Activated T-helper 17 cell treated with anti-CD3 and anti-CD28 coated beads, Interleukin-2, amount 50 U/mL, for 72 hours (primary cell): Measurements from ENCODE around the gene EXD3. TPM values are rescaled to one million over a fixed set of nuclear protein-coding genes. Genes with fewer than 3 reads are reported as not detected.
A peak's percentile ranks its signal among the peaks of the same experiment; 100 is the strongest.
"Not testable (repeated sequence)": the region's sequence is repeated elsewhere in the genome, so short reads cannot be mapped to it uniquely, and the experiment has no call there.

Source experiments
- ATAC-seq: fragments of 150-1000 bp; cut with Tn5 transposase; replicated peaks from 2 replicates; pipeline ENCODE4 v1.10.0; 2021; ENCODE audit warnings: mild to moderate bottlenecking, moderate library complexity
- H3K27ac Mint-ChIP-seq: one replicate; pipeline ENCODE4 v1.8.0; 2022; ENCODE audit warnings: mixed read lengths
- H3K27me3 Mint-ChIP-seq: one replicate; pipeline ENCODE4 v1.8.0; 2022; ENCODE audit warnings: mixed read lengths
- H3K36me3 Mint-ChIP-seq: one replicate; pipeline ENCODE4 v1.8.0; 2022; ENCODE audit warnings: low read depth, mild to moderate bottlenecking, mixed read lengths
- H3K4me1 Mint-ChIP-seq: one replicate; pipeline ENCODE4 v1.8.0; 2022; ENCODE audit warnings: mixed read lengths
- H3K4me3 Mint-ChIP-seq: one replicate; pipeline ENCODE4 v1.8.0; 2022; ENCODE audit warnings: mild to moderate bottlenecking, mixed read lengths
- H3K9me3 Mint-ChIP-seq: one replicate; pipeline ENCODE4 v1.8.0; 2022; ENCODE audit warnings: mixed read lengths
- total RNA-seq, 2 donors: library from RNA; stranded (reverse); gene quantifications; one replicate each; pipeline ENCODE4 v1.2.3, GENCODE V29; 2022

The EXD3 gene
- total RNA-seq, 2 donors from 2014 or later = 8.8 to 10.0 TPM

DNA sequence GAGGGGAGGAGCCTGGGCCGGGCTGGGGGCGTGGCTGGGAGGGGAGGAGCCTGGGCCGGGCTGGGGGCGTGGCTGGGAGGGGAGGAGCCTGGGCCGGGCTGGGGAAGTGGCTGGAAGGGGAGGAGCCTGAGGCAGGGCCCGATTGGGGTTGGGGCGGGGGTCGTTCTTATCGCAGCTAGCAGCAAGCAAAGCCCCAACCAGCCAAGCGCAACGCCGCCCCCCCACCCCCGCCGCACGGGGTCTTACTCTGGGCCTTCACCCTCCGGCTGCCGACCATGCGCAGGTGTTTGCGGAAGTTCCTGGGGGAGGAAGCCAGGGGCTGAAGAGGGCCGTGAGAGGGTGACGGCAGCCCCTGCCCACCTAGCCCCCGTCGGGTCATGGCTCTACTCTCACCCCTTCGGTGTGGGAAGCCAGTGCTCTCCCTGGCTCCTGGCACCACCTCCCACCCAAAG is 31.2 kb upstream of the EXD3 start:
- H3K4me1 Mint-ChIP-seq = no peaks in the 10 kb centered on the region
- H3K4me3 Mint-ChIP-seq = peak overlapping the region; percentile 30
- peaks cover 14% of the 10 kb centered on the region for H3K36me3 Mint-ChIP-seq
- no peaks in the 10 kb centered on the region for H3K27me3 Mint-ChIP-seq
- H3K9me3 Mint-ChIP-seq = no peaks in the 10 kb centered on the region
- ATAC-seq = peak; percentile 33
- H3K27ac Mint-ChIP-seq = no peak overlapping the region

DNA sequence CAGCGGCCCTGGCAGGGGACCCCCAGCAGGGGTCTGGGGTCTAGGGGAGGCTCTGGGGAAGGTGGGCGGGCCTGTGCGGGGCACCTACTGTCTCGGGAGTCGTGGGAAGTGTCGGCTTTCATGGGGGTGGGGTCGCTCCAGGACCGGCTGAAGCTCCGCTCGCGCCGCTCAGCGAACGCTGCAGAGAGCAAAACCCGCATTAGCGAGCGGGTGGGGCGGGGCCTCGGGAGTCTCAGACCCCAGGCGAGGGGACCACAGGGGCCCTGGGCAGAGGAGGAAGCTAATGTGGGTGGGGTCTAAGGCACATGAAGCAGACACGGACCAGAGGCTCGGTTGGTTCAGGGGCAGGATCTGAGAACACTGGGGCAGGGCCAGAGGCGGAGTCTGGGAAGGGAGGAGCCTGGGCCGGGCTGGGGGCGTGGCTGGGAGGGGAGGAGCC is 30.7 kb upstream of the EXD3 start:
- Mint-ChIP-seq H3K9me3 (no peaks in the 10 kb centered on the region), H3K27me3 (no peaks in the 10 kb centered on the region), H3K36me3 (peaks cover 14% of the 10 kb centered on the region), H3K27ac (no peak overlapping the region), H3K4me1 (no peaks in the 10 kb centered on the region), H3K4me3 (no peak overlapping the region)
- ATAC-seq = peak; percentile 75

DNA sequence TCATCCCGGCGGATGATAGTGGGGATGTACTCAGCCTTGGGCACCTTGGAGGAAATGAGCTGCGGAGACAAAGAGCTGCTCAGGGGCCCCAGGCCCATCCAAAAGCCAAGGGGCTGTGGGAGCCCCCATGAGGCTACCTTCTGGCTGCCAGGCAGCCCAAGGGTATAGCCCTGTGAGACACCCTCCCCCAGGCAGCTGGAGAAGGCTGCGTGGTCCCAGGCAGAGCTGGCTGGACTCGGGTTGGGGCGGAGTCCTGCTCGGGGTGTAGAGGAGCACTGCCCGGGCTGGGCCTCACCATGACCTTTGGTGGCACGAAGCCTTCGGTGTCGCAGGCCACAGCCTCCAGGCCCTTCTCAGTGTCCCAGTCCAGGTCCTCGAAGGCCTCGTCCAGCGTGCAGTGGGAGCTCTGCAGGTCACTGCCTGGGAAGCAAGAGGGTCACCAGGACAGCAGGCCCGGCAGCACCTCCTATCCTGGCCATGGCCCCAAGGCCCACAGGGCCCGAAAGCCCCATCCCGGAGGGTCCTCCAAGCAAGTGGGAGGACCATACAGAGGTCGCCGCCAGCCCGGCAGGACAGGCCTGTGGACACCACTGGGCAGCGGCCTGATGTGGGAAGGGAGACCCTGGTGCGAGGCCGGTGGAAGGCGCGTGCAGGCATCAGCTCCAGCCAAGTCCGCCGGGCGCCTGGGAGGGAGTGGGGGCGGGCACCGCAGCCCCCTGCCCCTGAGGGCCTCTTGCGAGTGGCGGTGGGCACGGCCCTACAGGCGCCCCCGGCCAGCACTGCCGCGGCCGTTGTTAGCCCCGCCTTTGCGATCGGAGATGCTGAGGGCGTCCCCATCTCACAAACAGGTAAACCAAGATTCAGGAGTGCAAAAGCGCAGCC is 30.0 kb upstream of the EXD3 start:
- Mint-ChIP-seq H3K9me3 (no peaks in the 10 kb centered on the region), H3K36me3 (peaks cover 14% of the 10 kb centered on the region), H3K4me1 (no peaks in the 10 kb centered on the region), H3K27ac (no peak overlapping the region), H3K27me3 (no peaks in the 10 kb centered on the region), H3K4me3 (no peak overlapping the region)
- no peak for ATAC-seq

DNA sequence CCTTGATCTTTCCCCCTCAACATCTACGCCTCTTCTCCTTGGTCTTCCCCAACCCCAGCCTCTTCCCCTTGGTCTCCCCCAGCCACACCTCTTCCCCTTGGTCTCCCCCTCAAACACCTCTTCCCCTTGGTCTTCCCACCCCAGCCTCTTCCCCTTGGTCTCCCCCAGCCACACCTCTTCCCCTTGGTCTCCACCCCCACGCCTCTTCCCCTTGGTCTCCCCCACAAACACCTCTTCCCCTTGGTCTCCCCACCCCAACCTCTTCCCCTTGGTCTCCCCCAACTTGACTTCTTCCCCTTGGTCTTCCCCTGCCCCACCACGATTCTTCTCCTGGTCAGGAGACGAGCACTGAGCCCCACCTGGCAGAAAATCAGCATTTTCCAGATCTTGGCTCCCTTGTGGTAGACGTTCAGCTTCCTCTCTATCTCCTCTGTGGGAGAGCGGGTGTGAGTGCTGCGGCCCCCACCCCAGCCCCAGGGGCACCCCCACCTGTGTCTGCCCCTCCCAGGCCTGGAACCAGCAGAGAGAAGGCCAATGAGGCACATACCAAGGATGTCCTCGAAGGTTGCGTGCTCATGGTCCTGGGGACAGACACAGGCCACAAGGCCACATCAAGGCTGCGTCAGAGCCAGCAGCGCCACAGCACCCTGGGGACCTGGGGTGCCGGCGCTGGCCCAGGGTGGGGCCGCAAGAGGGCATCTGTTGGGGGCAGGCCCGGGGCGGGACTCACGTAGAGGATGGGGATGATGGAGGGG is 29.2 kb upstream of the EXD3 start:
- H3K4me1 Mint-ChIP-seq = peaks cover under 1% of the 10 kb centered on the region
- peak overlapping the region; percentile 39 for H3K4me3 Mint-ChIP-seq
- no peak overlapping the region for H3K27ac Mint-ChIP-seq
- H3K9me3 Mint-ChIP-seq = no peaks in the 10 kb centered on the region
- H3K36me3 Mint-ChIP-seq = peaks cover 14% of the 10 kb centered on the region
- no peaks in the 10 kb centered on the region for H3K27me3 Mint-ChIP-seq
- no peak for ATAC-seq

DNA sequence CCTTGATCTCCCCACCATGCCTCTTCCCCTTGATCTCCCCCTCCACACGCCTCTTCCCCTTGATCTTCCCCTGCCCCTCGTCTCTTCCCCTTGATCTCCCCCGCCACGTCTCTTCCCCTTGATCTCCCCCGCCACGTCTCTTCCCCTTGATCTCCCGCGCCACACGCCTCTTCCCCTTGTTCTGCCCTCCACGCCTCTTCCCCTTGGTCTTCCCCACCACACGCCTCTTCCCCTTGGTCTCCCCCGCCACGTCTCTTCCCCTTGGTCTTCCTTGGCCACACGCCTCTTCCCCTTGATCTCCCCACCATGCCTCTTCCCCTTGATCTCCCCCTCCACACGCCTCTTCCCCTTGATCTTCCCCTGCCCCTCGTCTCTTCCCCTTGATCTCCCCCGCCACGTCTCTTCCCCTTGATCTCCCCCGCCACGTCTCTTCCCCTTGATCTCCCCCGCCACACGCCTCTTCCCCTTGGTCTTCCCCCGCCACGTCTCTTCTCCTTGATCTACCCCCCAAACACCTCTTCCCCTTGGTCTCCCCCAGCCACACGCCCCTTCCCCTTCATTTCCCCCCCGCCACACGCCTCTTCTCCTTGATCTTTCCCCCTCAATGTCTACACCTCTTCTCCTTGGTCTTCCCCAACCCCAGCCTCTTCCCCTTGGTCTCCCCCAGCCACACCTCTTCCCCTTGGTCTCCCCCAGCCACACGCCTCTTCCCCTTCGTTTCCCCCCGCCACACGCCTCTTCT is 28.5 kb upstream of the EXD3 start:
- not testable (repeated sequence) for H3K27me3 Mint-ChIP-seq, ATAC-seq, H3K36me3 Mint-ChIP-seq, H3K4me1 Mint-ChIP-seq, H3K9me3 Mint-ChIP-seq
- Mint-ChIP-seq H3K27ac (peak overlapping the region; percentile 43), H3K4me3 (peak overlapping the region; percentile 39)

DNA sequence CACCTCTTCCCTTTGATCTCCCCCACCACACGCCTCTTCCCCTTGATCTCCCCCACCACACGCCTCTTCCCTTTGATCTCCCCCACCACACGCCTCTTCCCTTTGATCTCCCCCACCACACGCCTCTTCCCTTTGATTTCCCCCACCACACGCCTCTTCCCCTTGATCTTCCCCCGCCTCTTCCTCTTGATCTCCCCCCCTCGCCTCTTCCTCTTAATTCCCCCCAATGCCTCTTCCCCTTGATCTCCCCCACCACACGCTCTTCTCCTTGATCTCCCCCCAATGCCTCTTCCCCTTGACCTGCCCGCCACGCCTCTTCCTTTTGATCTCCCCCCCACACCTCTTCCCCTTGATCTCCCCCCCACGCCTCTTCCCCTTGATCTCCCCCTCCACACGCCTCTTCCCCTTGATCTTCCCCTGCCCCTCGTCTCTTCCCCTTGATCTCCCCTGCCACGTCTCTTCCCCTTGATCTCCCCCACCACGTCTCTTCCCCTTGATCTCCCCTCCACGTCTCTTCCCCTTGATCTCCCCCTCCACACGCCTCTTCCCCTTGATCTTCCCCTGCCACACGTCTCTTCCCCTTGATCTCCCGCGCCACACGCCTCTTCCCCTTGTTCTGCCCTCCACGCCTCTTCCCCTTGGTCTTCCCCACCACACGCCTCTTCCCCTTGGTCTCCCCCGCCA is 27.7 kb upstream of the EXD3 start:
- H3K4me1 Mint-ChIP-seq, H3K36me3 Mint-ChIP-seq, H3K27me3 Mint-ChIP-seq, H3K9me3 Mint-ChIP-seq, ATAC-seq: not testable (repeated sequence)
- Mint-ChIP-seq H3K4me3 (peak overlapping the region; percentile 10), H3K27ac (peak overlapping the region; percentile 43)

DNA sequence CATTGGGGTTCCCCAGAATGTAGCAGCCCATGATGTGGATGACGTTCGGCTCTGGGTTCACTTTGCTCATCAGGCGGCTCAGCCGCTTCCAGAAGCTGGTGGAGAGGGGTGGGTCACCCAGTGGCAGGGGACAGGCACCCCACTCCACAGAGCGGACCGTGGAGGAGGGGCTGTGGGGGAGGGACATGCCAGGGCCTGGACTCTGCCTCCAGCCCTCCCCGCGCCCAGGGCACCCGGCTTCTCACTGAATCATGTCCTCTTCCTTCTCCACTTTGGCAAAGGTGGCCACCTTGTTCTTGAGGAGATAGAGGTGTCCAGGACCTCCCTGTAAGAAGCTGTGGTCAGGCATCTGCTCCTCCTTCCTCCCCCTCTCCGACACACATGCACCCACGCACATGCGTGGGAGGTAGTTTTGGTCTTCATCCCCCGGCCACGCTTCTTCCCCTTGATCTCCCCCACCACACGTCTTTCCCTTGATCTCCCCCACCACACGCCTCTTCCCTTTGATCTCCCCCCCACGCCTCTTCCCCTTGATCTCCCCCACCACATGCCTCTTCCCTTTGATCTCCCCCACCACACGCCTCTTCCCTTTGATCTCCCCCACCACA is 27.1 kb upstream of the EXD3 start:
- ATAC-seq = no peak
- Mint-ChIP-seq H3K4me3 (no peak overlapping the region), H3K36me3 (no peaks in the 10 kb centered on the region), H3K27me3 (no peaks in the 10 kb centered on the region), H3K4me1 (peaks cover 9% of the 10 kb centered on the region), H3K27ac (no peak overlapping the region), H3K9me3 (no peaks in the 10 kb centered on the region)

DNA sequence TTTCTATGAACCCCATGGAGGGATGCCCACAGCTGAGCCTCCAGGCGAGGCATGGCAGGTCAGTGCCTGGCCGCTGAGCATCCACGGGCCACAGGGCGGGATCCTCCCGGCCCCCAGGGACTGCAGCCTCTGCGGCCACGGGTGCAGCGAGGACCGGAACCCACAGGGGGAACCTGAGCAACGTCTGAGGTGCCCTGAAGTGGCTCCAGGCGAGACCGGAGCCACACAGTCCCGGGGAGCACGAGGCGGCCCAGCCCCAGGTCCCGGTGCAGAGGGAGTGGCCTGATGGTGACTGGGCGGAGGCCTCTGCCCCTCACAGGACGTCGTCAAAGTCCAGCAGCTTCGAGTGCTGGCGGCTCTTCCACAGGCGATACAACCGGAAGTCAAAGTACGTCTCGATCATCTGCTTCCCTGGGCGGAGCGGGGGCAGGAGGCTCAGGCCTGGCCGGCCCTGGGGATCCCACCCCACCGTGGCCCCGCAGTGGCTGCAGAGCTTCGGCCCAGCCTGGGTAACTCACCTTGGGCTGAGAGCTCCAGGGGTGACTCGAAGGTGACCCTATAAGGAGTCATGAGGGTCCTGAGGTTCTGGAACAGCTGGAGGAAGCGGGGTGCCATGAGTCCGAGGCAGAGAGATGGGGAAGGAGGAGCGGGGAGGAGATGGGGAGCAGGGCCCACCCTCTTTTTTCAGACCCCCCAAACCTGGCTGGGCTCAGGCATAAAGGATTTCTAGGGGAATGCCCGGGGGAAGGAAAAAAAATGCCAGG is 26.3 kb upstream of the EXD3 start:
- H3K36me3 Mint-ChIP-seq = no peaks in the 10 kb centered on the region
- H3K4me3 Mint-ChIP-seq = no peak overlapping the region
- H3K9me3 Mint-ChIP-seq = no peaks in the 10 kb centered on the region
- peaks cover 9% of the 10 kb centered on the region for H3K4me1 Mint-ChIP-seq
- H3K27ac Mint-ChIP-seq = no peak overlapping the region
- no peak for ATAC-seq
- H3K27me3 Mint-ChIP-seq = no peaks in the 10 kb centered on the region

DNA sequence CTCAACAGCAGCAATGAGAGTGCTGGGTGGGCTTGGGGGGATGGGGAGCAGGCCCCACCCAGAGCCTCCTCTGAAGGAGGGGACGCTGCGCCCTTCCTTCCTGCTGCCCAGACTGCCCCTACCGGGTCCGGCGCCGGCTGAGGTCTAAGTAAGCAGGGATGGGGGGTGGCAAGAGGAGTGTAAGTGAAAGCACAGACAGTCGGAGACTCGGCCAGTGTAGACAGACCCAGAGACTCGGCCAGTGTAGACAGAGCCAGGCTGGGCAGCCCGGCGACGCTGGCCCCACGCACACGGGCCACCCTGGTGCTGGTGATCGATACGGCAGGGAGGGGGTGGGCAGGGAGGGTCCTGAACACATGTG is 25.6 kb upstream of the EXD3 start:
- no peak for ATAC-seq
- no peaks in the 10 kb centered on the region for H3K9me3 Mint-ChIP-seq
- peaks cover 9% of the 10 kb centered on the region for H3K4me1 Mint-ChIP-seq
- H3K4me3 Mint-ChIP-seq = no peak overlapping the region
- H3K27me3 Mint-ChIP-seq = peaks cover 2% of the 10 kb centered on the region
- H3K27ac Mint-ChIP-seq = no peak overlapping the region
- H3K36me3 Mint-ChIP-seq = no peaks in the 10 kb centered on the region

DNA sequence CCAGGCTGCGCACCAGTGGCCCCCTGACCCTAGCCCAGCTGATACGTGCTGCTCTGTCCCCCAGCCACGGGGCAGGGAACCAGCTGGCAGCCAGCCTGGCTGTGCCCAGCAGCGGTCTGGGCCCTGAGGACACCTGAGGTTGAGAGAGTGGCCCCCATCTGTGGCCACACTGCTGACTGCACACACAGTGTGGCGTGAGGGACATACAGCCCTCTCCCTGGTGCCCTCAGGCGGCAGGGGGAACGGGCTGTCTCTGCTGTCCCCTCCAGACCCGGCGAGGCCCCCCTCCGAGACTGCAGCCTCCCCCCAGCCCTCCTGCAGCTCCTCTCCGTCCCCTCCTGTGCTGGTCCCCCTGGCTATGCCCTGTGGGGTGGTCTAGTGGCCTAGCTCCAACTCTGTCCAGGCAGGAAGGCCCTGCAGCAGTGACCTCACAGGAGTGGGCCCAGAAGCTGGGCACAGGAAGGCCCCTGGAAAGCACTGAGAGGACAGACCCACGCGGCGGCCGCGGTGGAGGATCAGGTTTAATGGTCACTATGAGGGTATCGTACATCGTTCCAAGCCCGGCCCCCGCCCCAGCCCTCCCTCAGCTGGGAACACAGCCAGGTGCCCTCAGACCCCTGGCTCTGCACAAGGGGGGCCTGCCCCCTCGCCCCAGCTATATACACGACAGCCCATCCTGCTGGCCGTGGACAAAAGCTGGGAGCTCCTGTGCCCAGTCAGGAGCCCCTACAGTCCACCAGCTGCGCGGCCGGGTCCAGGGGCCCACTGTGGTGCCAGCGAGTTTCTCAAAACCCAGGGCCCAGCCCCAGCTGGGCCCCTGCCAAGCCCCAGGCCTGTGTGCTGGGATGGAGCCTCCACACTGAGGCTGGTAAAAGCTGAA is 25.0 kb upstream of the EXD3 start:
- no peaks in the 10 kb centered on the region for H3K9me3 Mint-ChIP-seq
- ATAC-seq = no peak
- no peak overlapping the region for H3K4me3 Mint-ChIP-seq
- no peak overlapping the region for H3K27ac Mint-ChIP-seq
- H3K36me3 Mint-ChIP-seq = no peaks in the 10 kb centered on the region
- peaks cover 4% of the 10 kb centered on the region for H3K27me3 Mint-ChIP-seq
- peaks cover 9% of the 10 kb centered on the region for H3K4me1 Mint-ChIP-seq

DNA sequence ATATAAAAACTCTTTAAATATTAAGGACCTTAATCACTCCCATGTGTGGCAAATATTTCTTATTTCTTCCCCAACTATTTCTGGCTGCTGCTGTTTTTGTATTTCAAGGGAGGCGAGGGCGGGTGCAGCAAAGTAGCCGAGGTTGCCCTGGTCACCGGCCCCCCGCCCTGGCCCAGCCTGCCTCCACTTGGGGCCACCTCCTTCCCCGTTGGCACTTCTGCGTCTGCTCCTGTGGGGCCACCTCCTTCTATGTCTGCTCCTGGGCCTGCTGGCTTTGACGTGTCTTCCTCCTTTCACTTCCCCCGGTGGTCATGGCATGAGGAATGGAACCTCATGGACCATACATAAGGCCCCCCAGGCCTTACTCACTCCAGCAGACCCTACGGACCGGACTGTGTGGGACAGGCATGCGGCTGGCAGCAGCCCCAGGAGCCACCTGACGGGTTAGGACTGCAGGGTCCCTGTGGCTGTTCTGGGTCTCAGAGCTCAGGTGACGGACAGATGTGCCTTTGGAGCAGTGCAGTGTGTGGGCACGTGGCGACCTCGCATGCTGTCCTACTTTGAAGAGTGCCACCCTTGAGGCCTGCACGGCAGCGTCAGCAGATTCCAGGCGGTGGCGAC is 24.0 kb upstream of the EXD3 start:
- Mint-ChIP-seq H3K36me3 (no peaks in the 10 kb centered on the region), H3K4me1 (peaks cover 11% of the 10 kb centered on the region), H3K9me3 (no peaks in the 10 kb centered on the region), H3K27me3 (peaks cover 5% of the 10 kb centered on the region), H3K4me3 (no peak overlapping the region), H3K27ac (no peak overlapping the region)
- no peak for ATAC-seq

DNA sequence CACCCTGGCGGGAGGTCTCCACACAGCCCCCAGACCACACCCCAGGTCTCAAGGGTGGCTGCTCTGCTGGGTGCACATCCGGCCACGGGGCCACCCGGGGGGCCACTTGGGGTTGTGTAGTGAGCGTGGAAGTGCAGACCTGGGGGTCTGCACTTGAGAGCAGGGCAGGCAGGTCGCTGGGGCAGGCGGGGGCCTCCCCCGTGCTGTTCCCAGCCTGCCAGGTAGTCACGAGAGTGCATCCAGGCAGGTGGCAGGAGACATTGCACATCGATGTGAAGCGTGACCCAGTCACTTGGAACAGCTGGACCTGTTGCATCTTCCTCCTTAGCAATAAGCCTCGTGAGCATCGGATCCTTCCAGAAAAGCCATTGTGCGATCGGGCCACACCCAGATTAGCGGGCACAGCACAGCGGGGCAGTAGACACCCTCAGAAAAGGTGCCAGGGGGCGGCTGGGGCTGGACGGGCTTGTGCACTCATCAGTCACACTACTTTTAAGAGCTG is 23.0 kb upstream of the EXD3 start:
- Mint-ChIP-seq H3K4me1 (peaks cover 14% of the 10 kb centered on the region), H3K36me3 (no peaks in the 10 kb centered on the region), H3K27ac (no peak overlapping the region), H3K4me3 (no peak overlapping the region), H3K27me3 (peaks cover 8% of the 10 kb centered on the region), H3K9me3 (no peaks in the 10 kb centered on the region)
- no peak for ATAC-seq
